Dermis blood vessel endothelial cell (primary cell): ENCODE results near the gene CADPS. TPM values are rescaled to one million over a fixed set of nuclear protein-coding genes. Genes with fewer than 3 reads are reported as not detected.
A peak's percentile ranks its signal among the peaks of the same experiment; 100 is the strongest.

Source experiments
- DNase-seq: peaks from one replicate; pipeline ENCODE4 v3.0.0; 2010
- total RNA-seq: library from RNA; depleted of rRNA; stranded (reverse); fragments of >200 nt; gene quantifications from 2 replicates; pipeline ENCODE4 v1.2.3, GENCODE V29; 2014

Gene CADPS
- not detected in 2 replicates for total RNA-seq

GRCh38 chr3:62874711-62875557, at the start of gene CADPS:
Gene CADPS (minus strand): TSS chr3:62875416. CDS start chr3:62875029, 387 bp downstream.
- no peak for DNase-seq

- no peak for DNase-seq
These were observed 47.9 kb upstream of the CADPS start for GRCh38 chr3:62923066-62923465.

- no peak for DNase-seq
These were observed 47.1 kb upstream of the CADPS start for GRCh38 chr3:62922326-62922725.

GRCh38 chr3:62920466-62920784, 45.2 kb upstream of the CADPS start:
- DNase-seq: no peak

- DNase-seq: no peak
These were observed 44.7 kb upstream of the CADPS start for GRCh38 chr3:62919784-62920465.

- no peak for DNase-seq
These were observed 43.6 kb upstream of the CADPS start for GRCh38 chr3:62918777-62919176.

- no peak for DNase-seq
These were observed 42.9 kb upstream of the CADPS start for GRCh38 chr3:62918131-62918530.

GRCh38 chr3:62911526-62911925, 36.3 kb upstream of the CADPS start:
- DNase-seq: no peak

GRCh38 chr3:62905331-62905730, 30.1 kb upstream of the CADPS start:
- no peak for DNase-seq

- DNase-seq: no peak
These were observed 23.6 kb upstream of the CADPS start for GRCh38 chr3:62898530-62899496.

- DNase-seq: no peak
These were observed 20.7 kb upstream of the CADPS start for GRCh38 chr3:62895901-62896300.

- DNase-seq: no peak
These were observed 17.7 kb upstream of the CADPS start for GRCh38 chr3:62892951-62893350.

- DNase-seq: no peak
These were observed 16.8 kb upstream of the CADPS start for GRCh38 chr3:62892045-62892444.

- no peak for DNase-seq
These were observed 13.6 kb upstream of the CADPS start for GRCh38 chr3:62888778-62889177.

GRCh38 chr3:62888180-62888579, 13.0 kb upstream of the CADPS start:
- no peak for DNase-seq

- no peak for DNase-seq
These were observed 9.9 kb upstream of the CADPS start for GRCh38 chr3:62885136-62885535.

GRCh38 chr3:62884096-62884870, 9.1 kb upstream of the CADPS start:
- no peak for DNase-seq

GRCh38 chr3:62882676-62883200, 7.5 kb upstream of the CADPS start:
- DNase-seq: no peak

GRCh38 chr3:62876064-62876463, 848 bp upstream of the CADPS start:
- peak; percentile 43 for DNase-seq

GRCh38 chr3:62875558-62876002, 364 bp upstream of the CADPS start:
- no peak for DNase-seq

GRCh38 chr3:62873761-62874710, 1.2 kb downstream of the CADPS start:
- DNase-seq: no peak
